ENCODE results near the gene SPO11.

The SPO11 gene

DNA sequence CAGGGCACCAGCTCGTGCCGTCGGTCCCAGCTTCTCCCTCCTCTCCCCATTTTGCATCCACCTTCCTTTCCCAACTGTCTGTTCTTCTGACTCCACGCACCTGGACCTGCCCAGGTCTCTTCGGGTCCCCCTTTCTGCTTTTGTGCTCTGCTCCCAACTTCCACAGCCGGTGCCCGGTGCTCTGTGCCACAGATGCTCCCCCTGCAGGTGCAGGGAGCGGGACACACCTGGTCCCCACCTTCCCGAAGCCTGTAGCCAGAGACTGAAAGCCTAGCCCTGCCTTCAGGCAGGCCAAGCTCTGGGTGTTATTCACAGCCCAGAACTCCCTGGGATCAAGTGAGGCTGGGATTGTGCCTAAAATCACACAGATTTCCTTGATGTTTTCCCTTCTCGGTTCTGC lies 38.6 kb upstream of the SPO11 start:
- Histone ChIP-seq H3K4me3 (replicated peaks; ENCODE audit: low read depth, low read length) (no peak overlapping the region), H3K27me3 (replicated peaks; ENCODE audit: control insufficient read depth, insufficient read depth, low read length) (peaks cover 3% of the 10 kb centered on the region), H3K36me3 (ENCODE audit: control insufficient read depth, insufficient read depth, low read length) (no peaks in the 10 kb centered on the region)
- TF ChIP-seq CTCF (IDR thresholded peaks at IDR 0.05; ENCODE audit: insufficient read depth, low read length, poor library complexity, severe bottlenecking), result peak; percentile 19
- no peak for DNase-seq (ENCODE audit: extremely low read depth, insufficient read length)

GRCh38 chr20:57291694-57292093 lies 37.9 kb upstream of the SPO11 start:
- Histone ChIP-seq H3K27me3 (replicated peaks; ENCODE audit: control insufficient read depth, insufficient read depth, low read length) (peaks cover 3% of the 10 kb centered on the region), H3K4me3 (replicated peaks; ENCODE audit: low read depth, low read length) (no peak overlapping the region), H3K36me3 (ENCODE audit: control insufficient read depth, insufficient read depth, low read length) (no peaks in the 10 kb centered on the region)
- TF ChIP-seq CTCF (IDR thresholded peaks at IDR 0.05; ENCODE audit: insufficient read depth, low read length, poor library complexity, severe bottlenecking), result no peak
- no peak for DNase-seq (ENCODE audit: extremely low read depth, insufficient read length)

GRCh38 chr20:57292611-57293010 lies 37.0 kb upstream of the SPO11 start:
- Histone ChIP-seq H3K4me3 (replicated peaks; ENCODE audit: low read depth, low read length) (no peak overlapping the region), H3K27me3 (replicated peaks; ENCODE audit: control insufficient read depth, insufficient read depth, low read length) (peaks cover 3% of the 10 kb centered on the region), H3K36me3 (ENCODE audit: control insufficient read depth, insufficient read depth, low read length) (no peaks in the 10 kb centered on the region)
- TF ChIP-seq CTCF (IDR thresholded peaks at IDR 0.05; ENCODE audit: insufficient read depth, low read length, poor library complexity, severe bottlenecking), result no peak
- no peak for DNase-seq (ENCODE audit: extremely low read depth, insufficient read length)

DNA sequence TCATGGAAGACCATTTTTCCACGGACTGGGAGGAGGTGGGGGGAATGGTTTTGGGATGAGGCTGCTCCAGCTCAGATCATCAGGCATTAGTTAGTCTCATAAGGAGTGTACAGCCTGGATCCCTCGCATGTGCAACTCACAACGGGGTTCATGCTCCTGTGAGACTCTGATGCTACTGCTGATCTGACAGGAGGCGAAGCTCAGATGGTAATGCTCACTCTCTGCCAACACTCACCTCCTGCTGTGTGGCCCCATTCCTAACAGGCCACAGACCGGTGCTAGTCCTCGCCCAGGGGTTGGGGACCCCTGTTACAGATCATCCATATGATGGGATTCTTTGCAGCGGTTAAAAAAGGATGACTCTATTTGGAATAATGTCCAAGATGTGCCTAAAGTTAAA lies 35.6 kb upstream of the SPO11 start:
- Histone ChIP-seq H3K27me3 (replicated peaks; ENCODE audit: control insufficient read depth, insufficient read depth, low read length) (peaks cover 3% of the 10 kb centered on the region), H3K36me3 (ENCODE audit: control insufficient read depth, insufficient read depth, low read length) (no peaks in the 10 kb centered on the region), H3K4me3 (replicated peaks; ENCODE audit: low read depth, low read length) (no peak overlapping the region)
- no peak for TF ChIP-seq CTCF (IDR thresholded peaks at IDR 0.05; ENCODE audit: insufficient read depth, low read length, poor library complexity, severe bottlenecking)
- no peak for DNase-seq (ENCODE audit: extremely low read depth, insufficient read length)

- no peak for TF ChIP-seq CTCF (IDR thresholded peaks at IDR 0.05; ENCODE audit: insufficient read depth, low read length, poor library complexity, severe bottlenecking)
- Histone ChIP-seq H3K27me3 (replicated peaks; ENCODE audit: control insufficient read depth, insufficient read depth, low read length) (peaks cover 3% of the 10 kb centered on the region), H3K36me3 (ENCODE audit: control insufficient read depth, insufficient read depth, low read length) (no peaks in the 10 kb centered on the region), H3K4me3 (replicated peaks; ENCODE audit: low read depth, low read length) (no peak overlapping the region)
- DNase-seq (ENCODE audit: extremely low read depth, insufficient read length), result no peak
Measured at GRCh38 chr20:57294550-57294949, 35.1 kb upstream of the SPO11 start.

DNA sequence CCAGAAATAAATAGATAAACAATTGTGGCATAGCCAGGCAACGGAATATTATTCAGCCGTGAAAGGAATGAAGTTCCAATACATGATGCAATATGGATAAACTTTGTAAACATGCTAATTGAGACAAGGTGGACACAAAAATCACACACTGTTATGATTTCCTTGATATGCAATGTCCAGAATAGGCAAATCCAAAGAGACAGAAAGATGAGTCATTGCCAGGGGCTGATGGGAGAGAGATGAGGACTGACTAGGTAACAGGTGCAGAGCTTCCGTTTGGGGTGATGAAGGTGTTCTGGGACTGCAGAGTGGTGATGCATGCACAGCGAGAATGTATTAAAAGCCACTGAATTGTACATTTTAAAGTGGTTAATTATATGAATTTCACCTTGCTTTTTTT lies 31.1 kb upstream of the SPO11 start:
- no peak for TF ChIP-seq CTCF (IDR thresholded peaks at IDR 0.05; ENCODE audit: insufficient read depth, low read length, poor library complexity, severe bottlenecking)
- H3K4me3 ChIP-seq (replicated peaks; ENCODE audit: low read depth, low read length), result no peak overlapping the region
- H3K36me3 ChIP-seq (ENCODE audit: control insufficient read depth, insufficient read depth, low read length), result no peaks in the 10 kb centered on the region
- H3K27me3 ChIP-seq (replicated peaks; ENCODE audit: control insufficient read depth, insufficient read depth, low read length), result 0 out of 2 replicates have a peak, but pooled peaks cover 1% of the 10 kb centered on the region
- no peak for DNase-seq (ENCODE audit: extremely low read depth, insufficient read length)
